ENCODE measurements around the gene EMILIN1. TPM values are rescaled to one million over a fixed set of nuclear protein-coding genes. Genes with fewer than 3 reads are reported as not detected.

The EMILIN1 gene
- total and polyA plus RNA-seq, 2 of the 8 experiments (the other 6 are each of a cell fraction or from before 2014, with no cell fraction given), result 1.9 to 3.0 TPM

GRCh38 chr2:27092696-27093429 lies 14.4 kb downstream of the EMILIN1 start (continued):
- TF ChIP-seq ZNF274 (IDR thresholded peaks at IDR 0.05; ENCODE audit: borderline replicate concordance, extremely low read depth, low read length) (no peak), PHF8 (conservative IDR thresholded peaks at IDR 0.05; ENCODE audit: low read depth, low read length) (no peak), ASH2L (IDR thresholded peaks at IDR 0.05; ENCODE audit: low read length) (no peak), RNF2 (IDR thresholded peaks at IDR 0.05; ENCODE audit: borderline replicate concordance, low read depth, low read length, missing control alignments, poor library complexity, severe bottlenecking) (no peak)

Measured in H1 (cell line).